Lung (tissue), 12 donors: ENCODE data around the gene CDSN. TPM values are rescaled to one million over a fixed set of nuclear protein-coding genes. Genes with fewer than 3 reads are reported as not detected.
A peak's percentile ranks its signal among the peaks of the same experiment; 100 is the strongest.
"Not testable (repeated sequence)": the region's sequence is repeated elsewhere in the genome, so short reads cannot be mapped to it uniquely, and the experiment has no call there.

Experiments
- ATAC-seq: fragments of 200-7000 bp; cut with Tn5 transposase; one replicate; pipeline ENCODE4 v1.9.1; 2020; ENCODE audit warnings: moderate number of reproducible peaks; ENCODE audit not compliant: insufficient read depth, low FRiP score
- DNase-seq, 3 donors: peaks; one replicate each; pipeline ENCODE4 v3.0.0-alpha.2; 2013 to 2017
- H3K27ac ChIP-seq, 2 donors: one replicate each; pipeline ENCODE4 v1.5.1; 2013; ENCODE audit warnings: mild to moderate bottlenecking in 2 of 2, moderate library complexity in 2 of 2, control low read depth in 1 of 2, inconsistent platforms in 1 of 2, low read depth in 1 of 2, low read length in 1 of 2
- H3K27me3 ChIP-seq, 3 donors: one replicate each; pipeline ENCODE4 v1.5.1; 2013; ENCODE audit warnings: low read length in 2 of 3; ENCODE audit not compliant: control insufficient read depth in 3 of 3, insufficient read depth in 3 of 3
- H3K36me3 ChIP-seq, 4 donors: one replicate each; pipeline ENCODE4 v1.5.1; 2013; ENCODE audit warnings: low read length in 4 of 4, mild to moderate bottlenecking in 1 of 4, moderate library complexity in 1 of 4; ENCODE audit not compliant: control insufficient read depth in 4 of 4, insufficient read depth in 4 of 4
- H3K4me1 ChIP-seq, 5 donors: one replicate each; pipeline ENCODE4 v1.5.1; 2013; ENCODE audit warnings: low read length in 5 of 5, mild to moderate bottlenecking in 2 of 5, moderate library complexity in 1 of 5; ENCODE audit not compliant: control insufficient read depth in 5 of 5, insufficient read depth in 5 of 5
- H3K4me3 ChIP-seq: one replicate; pipeline ENCODE4 v1.5.1; 2013; ENCODE audit warnings: mild to moderate bottlenecking, control low read depth, moderate library complexity
- H3K9ac ChIP-seq, 2 donors: one replicate each; pipeline ENCODE4 v1.5.1; 2013; ENCODE audit warnings: low read length in 2 of 2, control low read depth in 1 of 2; ENCODE audit not compliant: insufficient read depth in 1 of 2
- H3K9me3 ChIP-seq, 4 donors: one replicate each; pipeline ENCODE4 v1.5.1; 2013; ENCODE audit warnings: low read length in 3 of 4, mild to moderate bottlenecking in 1 of 4, moderate library complexity in 1 of 4; ENCODE audit not compliant: control insufficient read depth in 4 of 4, insufficient read depth in 3 of 4
- WGBS, 2 donors: extraction: QIAGEN DNeasy Blood & Tissue Kit; methylation state at CpG; one replicate each; pipeline ENCODE4 v1.1.7; 2013; 5-methylcytosine and 5-hydroxymethylcytosine counted together
- polyA plus RNA-seq, 2 donors: library from polyadenylated mRNA; stranded (reverse); fragments of 200-250 nt; gene quantifications; one replicate each; pipeline ENCODE4 v1.2.1, GENCODE V29; 2013
- total RNA-seq, 2 donors: library from RNA; depleted of rRNA in 1 of 2; stranded (reverse); fragments of >200 nt in 1 of 2; gene quantifications; one replicate each; pipeline ENCODE4 v1.2.1, GENCODE V29; 2014 to 2021
- TF ChIP-seq, protein P1 (sequence below): IDR thresholded peaks from 2 replicates; pipeline ENCODE4 v1.5.1; 2012; ENCODE audit warnings: mild to moderate bottlenecking; ENCODE audit errors: control extremely low read depth, extremely low read depth
- donor health status: control.
- donor health status: control.
- donor health status: Bipolar disorder and iron deficiency.
- donor health status: healthy.
- donor health status: DM: yes; HTN: yes; CAD: no.

CDSN gene
- total and polyA plus RNA-seq, 4 donors = 0.05 to 0.10 (median 0.06) TPM; not detected in 1

DNA sequence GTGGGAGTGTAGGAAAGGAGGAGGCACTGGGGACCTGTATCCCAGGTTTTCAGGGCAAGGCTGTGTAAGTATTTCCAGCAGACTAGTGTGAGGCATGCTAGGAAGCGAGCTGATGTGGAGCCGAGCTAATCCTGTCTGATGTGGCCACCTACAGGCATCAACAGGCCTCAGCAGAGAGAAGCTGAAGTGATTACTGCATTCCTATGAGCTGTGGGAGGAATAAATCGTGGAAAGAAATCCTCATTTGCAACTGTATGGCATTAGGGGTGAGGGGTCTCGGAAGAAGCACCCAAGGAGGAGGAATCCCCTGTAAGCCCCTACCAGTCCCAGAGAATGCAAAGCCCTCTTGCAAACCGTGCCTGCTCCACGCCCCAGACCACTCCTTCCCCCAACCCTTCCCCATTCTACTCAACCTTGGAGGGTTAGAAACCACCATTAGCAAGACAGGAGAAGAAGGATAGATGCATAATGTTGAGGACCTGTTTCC is 49.5 kb downstream of the CDSN start:
- Histone ChIP-seq H3K4me3 (no peak overlapping the region), H3K27me3 (no peaks in the 10 kb centered on the region), H3K36me3 (no peaks in the 10 kb centered on the region), H3K9ac (no peak overlapping the region), H3K4me1 (peaks cover 0 to 15% (median 4%) of the 10 kb centered on the region in 5 donors), H3K27ac (no peak overlapping the region), H3K9me3 (no peaks in the 10 kb centered on the region)
- DNase-seq (peak; percentile 70 to 84 (median 74)), ATAC-seq (peak; percentile 76)
- TF ChIP-seq, protein P1, sequence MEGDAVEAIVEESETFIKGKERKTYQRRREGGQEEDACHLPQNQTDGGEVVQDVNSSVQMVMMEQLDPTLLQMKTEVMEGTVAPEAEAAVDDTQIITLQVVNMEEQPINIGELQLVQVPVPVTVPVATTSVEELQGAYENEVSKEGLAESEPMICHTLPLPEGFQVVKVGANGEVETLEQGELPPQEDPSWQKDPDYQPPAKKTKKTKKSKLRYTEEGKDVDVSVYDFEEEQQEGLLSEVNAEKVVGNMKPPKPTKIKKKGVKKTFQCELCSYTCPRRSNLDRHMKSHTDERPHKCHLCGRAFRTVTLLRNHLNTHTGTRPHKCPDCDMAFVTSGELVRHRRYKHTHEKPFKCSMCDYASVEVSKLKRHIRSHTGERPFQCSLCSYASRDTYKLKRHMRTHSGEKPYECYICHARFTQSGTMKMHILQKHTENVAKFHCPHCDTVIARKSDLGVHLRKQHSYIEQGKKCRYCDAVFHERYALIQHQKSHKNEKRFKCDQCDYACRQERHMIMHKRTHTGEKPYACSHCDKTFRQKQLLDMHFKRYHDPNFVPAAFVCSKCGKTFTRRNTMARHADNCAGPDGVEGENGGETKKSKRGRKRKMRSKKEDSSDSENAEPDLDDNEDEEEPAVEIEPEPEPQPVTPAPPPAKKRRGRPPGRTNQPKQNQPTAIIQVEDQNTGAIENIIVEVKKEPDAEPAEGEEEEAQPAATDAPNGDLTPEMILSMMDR = no peak
- WGBS, 2 donors = 52 to 77% methylated on average over 6 of the region's 6 CpGs

DNA sequence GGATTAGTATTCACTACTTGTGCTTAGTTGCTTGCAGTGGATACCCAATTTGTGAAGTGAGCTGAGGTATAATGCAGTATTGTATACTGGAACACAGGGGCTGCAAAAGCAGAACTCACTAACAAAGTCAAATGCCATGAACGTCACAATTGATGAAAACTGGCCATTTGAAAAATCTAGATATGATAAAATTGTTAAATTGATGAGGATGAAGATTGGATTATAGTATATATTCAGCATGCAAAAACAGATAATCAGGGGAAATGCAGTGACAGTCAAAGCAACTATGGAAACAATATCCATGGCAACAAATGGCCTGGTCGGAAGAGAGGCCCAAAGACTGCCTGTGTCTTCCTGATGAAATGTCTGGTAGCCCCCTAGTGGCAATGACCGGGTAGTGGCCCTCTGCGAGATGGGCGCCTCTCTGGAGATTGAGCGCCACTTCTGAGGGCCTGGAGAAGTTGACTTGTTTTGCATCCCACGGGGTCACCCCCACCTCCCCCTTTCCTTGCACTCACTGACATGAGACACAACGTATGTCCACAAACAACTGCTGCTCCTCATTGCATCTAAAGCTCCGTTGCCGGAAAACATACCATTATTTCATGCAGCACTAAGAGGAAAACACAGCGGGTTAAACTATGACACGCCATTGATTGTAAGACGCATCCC is 51.4 kb downstream of the CDSN start:
- TF ChIP-seq, protein P1 = peak; percentile 65
- ATAC-seq (peak; percentile 84), DNase-seq (peak; percentile 81 to 89 (median 87))
- Histone ChIP-seq H3K27ac (no peak overlapping the region), H3K4me1 (peaks cover 0 to 15% (median 4%) of the 10 kb centered on the region in 5 donors), H3K9me3 (no peaks in the 10 kb centered on the region), H3K4me3 (no peak overlapping the region), H3K27me3 (no peaks in the 10 kb centered on the region), H3K9ac (no peak overlapping the region), H3K36me3 (no peaks in the 10 kb centered on the region)
- 45 to 46% methylated on average over 13 of the region's 13 CpGs for WGBS, 2 donors

DNA sequence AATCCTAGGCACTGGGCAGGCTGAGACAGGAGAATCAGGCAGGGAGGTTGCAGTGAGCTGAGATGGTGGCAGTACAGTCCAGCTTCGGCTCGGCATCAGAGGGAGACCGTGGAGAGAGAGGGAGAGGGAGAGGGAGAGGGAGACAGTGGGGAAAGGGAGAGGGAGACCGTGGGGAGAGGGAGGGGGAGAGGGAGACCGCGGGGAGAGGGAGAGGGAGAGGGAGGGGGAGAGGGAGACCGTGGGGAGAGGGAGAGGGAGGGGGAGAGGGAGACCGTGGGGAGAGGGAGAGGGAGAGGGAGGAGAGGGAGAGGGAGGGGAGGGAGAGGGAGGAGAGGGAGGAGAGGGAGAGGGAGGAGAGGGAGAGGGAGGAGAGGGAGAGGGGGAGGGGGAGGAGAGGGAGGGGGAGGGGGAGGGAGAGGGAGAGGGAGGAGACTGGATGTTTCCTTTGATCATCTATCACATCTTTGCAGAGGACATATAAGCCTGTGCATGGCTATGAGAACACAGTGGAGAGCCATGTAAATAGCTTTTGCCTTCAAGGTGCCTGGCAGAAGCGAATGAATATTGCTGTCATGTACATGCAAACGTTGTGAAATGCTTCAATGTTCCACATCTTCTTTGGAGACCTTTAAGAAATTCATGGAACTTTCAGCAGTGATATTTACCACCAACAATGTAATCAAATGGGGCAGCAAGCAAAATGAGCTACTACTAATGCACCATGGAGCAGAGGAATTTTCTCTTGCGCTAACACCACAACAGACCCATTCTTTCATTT is 52.2 kb downstream of the CDSN start:
- not testable (repeated sequence) for H3K4me3 ChIP-seq, DNase-seq, H3K27ac ChIP-seq, H3K27me3 ChIP-seq, H3K36me3 ChIP-seq, H3K9me3 ChIP-seq, ATAC-seq, H3K9ac ChIP-seq
- peaks cover 0 to 11% (median 4%) of the 10 kb centered on the region in 5 donors for H3K4me1 ChIP-seq
- 77 to 86% methylated on average over 3 to 7 of the region's 11 CpGs for WGBS, 2 donors

DNA sequence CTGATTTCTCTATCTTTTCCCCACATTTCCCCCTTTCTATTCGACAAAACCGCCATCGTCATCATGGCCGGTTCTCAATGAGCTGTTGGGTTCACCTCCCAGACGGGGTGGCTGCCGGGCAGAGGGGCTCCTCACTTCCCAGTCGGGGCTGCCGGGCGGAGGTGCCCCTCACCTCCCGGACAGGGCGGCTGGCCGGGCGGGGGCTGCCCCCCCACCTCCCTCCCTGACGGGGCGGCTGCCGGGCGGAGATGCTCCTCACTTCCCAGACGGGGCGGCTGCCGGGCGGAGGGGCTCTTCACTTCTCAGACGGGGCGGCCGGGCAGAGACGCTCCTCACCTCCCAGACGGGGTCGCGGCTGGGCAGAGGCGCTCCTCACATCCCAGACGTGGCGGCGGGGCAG is 53.2 kb downstream of the CDSN start:
- not testable (repeated sequence) for H3K27me3 ChIP-seq, H3K9ac ChIP-seq, DNase-seq, H3K36me3 ChIP-seq, H3K27ac ChIP-seq, H3K4me3 ChIP-seq, H3K4me1 ChIP-seq, ATAC-seq, H3K9me3 ChIP-seq
- WGBS, 2 donors = 89 to 91% methylated on average over 19 to 32 of the region's 32 CpGs
